Keratinocyte (primary cell): ENCODE data around the gene EPB41L2. TPM values are rescaled to one million over a fixed set of nuclear protein-coding genes. Genes with fewer than 3 reads are reported as not detected.

ENCODE experiments used
- DNase-seq: peaks from one replicate; pipeline ENCODE4 v3.0.0-alpha.2; 2011; ENCODE audit warnings: low read depth, missing footprints, low spot score
- FAIRE-seq: peaks from 2 replicates; lab custom pipeline; 2011; peaks lifted over from hg19 to GRCh38; lab: Jason Lieb, UNC
- H2AFZ ChIP-seq: 2 replicates; pipeline ENCODE4 v1.6.0; 2012; ENCODE audit warnings: low read length, control low read depth, inconsistent platforms; ENCODE audit not compliant: control insufficient read depth
- H3K27ac ChIP-seq: 2 replicates; pipeline ENCODE4 v1.5.1; 2011; ENCODE audit warnings: low read length; ENCODE audit not compliant: control insufficient read depth, insufficient read depth
- H3K27me3 ChIP-seq: 3 replicates; pipeline ENCODE4 v1.6.0; 2011; ENCODE audit warnings: low read length; ENCODE audit not compliant: control insufficient read depth, insufficient read depth; ENCODE audit errors: extremely low read depth
- H3K36me3 ChIP-seq, 2 experiments: 2 replicates in 1 of 2; 3 replicates in 1 of 2; pipeline ENCODE4 v1.5.1; 2011; ENCODE audit warnings: low read length in 2 of 2, mild to moderate bottlenecking in 1 of 2; ENCODE audit not compliant: control insufficient read depth in 2 of 2, insufficient read depth in 2 of 2; ENCODE audit errors: extremely low read depth in 1 of 2
- H3K4me1 ChIP-seq: 3 replicates; pipeline ENCODE4 v1.5.1; 2011; ENCODE audit warnings: low read length; ENCODE audit not compliant: control insufficient read depth, insufficient read depth; ENCODE audit errors: extremely low read depth
- H3K4me2 ChIP-seq: 3 replicates; pipeline ENCODE4 v1.6.0; 2011; ENCODE audit warnings: low read depth, low read length; ENCODE audit not compliant: control insufficient read depth, insufficient read depth; ENCODE audit errors: extremely low read depth
- H3K4me3 ChIP-seq, 3 experiments: fragments of 200-600 bp in 1 of 3; sonication (generic) in 1 of 3; 2 replicates in 2 of 3; 3 replicates in 1 of 3; pipeline ENCODE4 v1.5.1; 2011 to 2016; ENCODE audit warnings: low read length in 3 of 3, mild to moderate bottlenecking in 3 of 3, control low read depth in 2 of 3, inconsistent platforms in 1 of 3, low read depth in 1 of 3, mixed read lengths in 1 of 3, mixed run types in 1 of 3, moderate library complexity in 1 of 3; ENCODE audit not compliant: control insufficient read depth in 2 of 3, insufficient read depth in 2 of 3; ENCODE audit errors: extremely low read depth in 1 of 3
- H3K79me2 ChIP-seq: 2 replicates; pipeline ENCODE4 v1.6.0; 2012; ENCODE audit warnings: low read length; ENCODE audit not compliant: control insufficient read depth, insufficient read depth
- H3K9ac ChIP-seq: 3 replicates; pipeline ENCODE4 v1.6.0; 2011; ENCODE audit warnings: low read length; ENCODE audit not compliant: control insufficient read depth, insufficient read depth; ENCODE audit errors: extremely low read depth
- H3K9me1 ChIP-seq: 3 replicates; pipeline ENCODE4 v1.6.0; 2011; ENCODE audit warnings: low read length; ENCODE audit not compliant: control insufficient read depth, insufficient read depth; ENCODE audit errors: extremely low read depth
- H3K9me3 ChIP-seq: 2 replicates; pipeline ENCODE4 v1.5.1; 2012; ENCODE audit warnings: low read depth, low read length; ENCODE audit not compliant: control insufficient read depth
- H4K20me1 ChIP-seq: 3 replicates; pipeline ENCODE4 v1.6.0; 2011; ENCODE audit warnings: low read length; ENCODE audit not compliant: control insufficient read depth, insufficient read depth; ENCODE audit errors: extremely low read depth
- CTCF ChIP-seq, 3 experiments: IDR thresholded peaks in 1 of 3; conservative IDR thresholded peaks in 1 of 3; optimal IDR thresholded peaks in 1 of 3; 2 replicates in 2 of 3; 3 replicates in 1 of 3; pipeline versions ENCODE3 to v1.5.1; 2011; ENCODE audit warnings: low read length in 3 of 3, mild to moderate bottlenecking in 3 of 3, moderate library complexity in 2 of 3, control low read depth in 1 of 3, inconsistent platforms in 1 of 3; ENCODE audit not compliant: insufficient read depth in 2 of 3; ENCODE audit errors: extremely low read depth in 1 of 3
- EZH2 ChIP-seq: IDR thresholded peaks from one replicate; pipeline ENCODE4 v1.6.1; 2012; ENCODE audit warnings: inconsistent platforms, mild to moderate bottlenecking, low read length, moderate library complexity
- dilution Hi-C: fragments of 300-500 bp; cut with MboI; formaldehyde crosslinking; loops from one replicate; pipeline ENCODE4 v1.7.0; 2020; ENCODE audit warnings: low sequenced_read_pairs; ENCODE audit not compliant: extremely low pct_ligation_motif_present
- polyA plus RNA-seq, 5 experiments: library from polyadenylated mRNA; depleted of rRNA in 3 of 5; stranded (reverse) in 3 of 5; stranded (forward) in 1 of 5; unstranded in 1 of 5; fragments of >200 nt; gene quantifications; 1 replicate in 1 of 5; 2 replicates in 3 of 5; 3 replicates in 1 of 5; pipeline versions ENCODE4 v1.2.1 to v1.2.3, GENCODE V29; 2011 to 2012; ENCODE audit warnings: missing spikeins in 2 of 5, low read depth in 1 of 5, low replicate concordance in 1 of 5

The EPB41L2 gene
- polyA plus RNA-seq, 1 donor (not counting 4 experiments of a cell fraction or from before 2014, with no cell fraction given), result 22.0 TPM

- Histone ChIP-seq H4K20me1 (no peaks in the 10 kb centered on the region), H3K36me3 (no peaks in the 10 kb centered on the region), H3K4me3 (no peak overlapping the region), H3K9ac (no peak overlapping the region), H3K27ac (no peak overlapping the region), H3K27me3 (no peaks in the 10 kb centered on the region), H3K4me2 (no peak overlapping the region), H3K9me1 (no peaks in the 10 kb centered on the region), H3K9me3 (no peaks in the 10 kb centered on the region), H2AFZ (no peak overlapping the region), H3K79me2 (peaks cover 3% of the 10 kb centered on the region), H3K4me1 (no peaks in the 10 kb centered on the region)
- dilution Hi-C loops, result no loop called here
- DNase-seq (no peak), FAIRE-seq (no peak)
- TF ChIP-seq CTCF (optimal IDR thresholded peaks at IDR 0.05 in 1 of 3, IDR thresholded peaks at IDR 0.05 in 1 of 3, conservative IDR thresholded peaks at IDR 0.05 in 1 of 3; ENCODE audit: extremely low read depth in 1 of 3, insufficient read depth in 2 of 3, low read length in 3 of 3) (no peak), EZH2 (no peak)
Observed at GRCh38 chr6:131015025-131015591, 47.9 kb downstream of the EPB41L2 start.

GRCh38 chr6:131014080-131014776 is 48.8 kb downstream of the EPB41L2 start:
- Histone ChIP-seq H3K27ac (no peak overlapping the region), H3K4me2 (no peak overlapping the region), H3K9me3 (no peaks in the 10 kb centered on the region)

More at GRCh38 chr6:131014080-131014776, 48.8 kb downstream of the EPB41L2 start:
- dilution Hi-C loops, result no loop called here
- no peaks in the 10 kb centered on the region for H3K36me3 ChIP-seq
- H3K4me3 ChIP-seq, result no peak overlapping the region
- H2AFZ ChIP-seq, result no peak overlapping the region
- TF ChIP-seq EZH2, result no peak
- no peak for TF ChIP-seq CTCF (optimal IDR thresholded peaks at IDR 0.05 in 1 of 3, IDR thresholded peaks at IDR 0.05 in 1 of 3, conservative IDR thresholded peaks at IDR 0.05 in 1 of 3; ENCODE audit: extremely low read depth in 1 of 3, insufficient read depth in 2 of 3, low read length in 3 of 3)
- H3K9me1 ChIP-seq, result no peaks in the 10 kb centered on the region
- DNase-seq, result no peak
- H3K27me3 ChIP-seq, result no peaks in the 10 kb centered on the region
- H3K9ac ChIP-seq, result no peak overlapping the region
- no peak for FAIRE-seq
- no peaks in the 10 kb centered on the region for H4K20me1 ChIP-seq
- peaks cover 3% of the 10 kb centered on the region for H3K79me2 ChIP-seq
- no peaks in the 10 kb centered on the region for H3K4me1 ChIP-seq
